Lung (tissue), 12 donors: ENCODE results near the gene TBC1D10A. TPM values are rescaled to one million over a fixed set of nuclear protein-coding genes. Genes with fewer than 3 reads are reported as not detected.

Source experiments
- ATAC-seq: fragments of 200-7000 bp; cut with Tn5 transposase; one replicate; pipeline ENCODE4 v1.9.1; 2020; ENCODE audit warnings: moderate number of reproducible peaks; ENCODE audit not compliant: insufficient read depth, low FRiP score
- DNase-seq, 3 donors: peaks; one replicate each; pipeline ENCODE4 v3.0.0-alpha.2; 2013 to 2017
- H3K27ac ChIP-seq, 2 donors: one replicate each; pipeline ENCODE4 v1.5.1; 2013; ENCODE audit warnings: mild to moderate bottlenecking in 2 of 2, moderate library complexity in 2 of 2, control low read depth in 1 of 2, inconsistent platforms in 1 of 2, low read depth in 1 of 2, low read length in 1 of 2
- H3K27me3 ChIP-seq, 3 donors: one replicate each; pipeline ENCODE4 v1.5.1; 2013; ENCODE audit warnings: low read length in 2 of 3; ENCODE audit not compliant: control insufficient read depth in 3 of 3, insufficient read depth in 3 of 3
- H3K36me3 ChIP-seq, 4 donors: one replicate each; pipeline ENCODE4 v1.5.1; 2013; ENCODE audit warnings: low read length in 4 of 4, mild to moderate bottlenecking in 1 of 4, moderate library complexity in 1 of 4; ENCODE audit not compliant: control insufficient read depth in 4 of 4, insufficient read depth in 4 of 4
- H3K4me1 ChIP-seq, 5 donors: one replicate each; pipeline ENCODE4 v1.5.1; 2013; ENCODE audit warnings: low read length in 5 of 5, mild to moderate bottlenecking in 2 of 5, moderate library complexity in 1 of 5; ENCODE audit not compliant: control insufficient read depth in 5 of 5, insufficient read depth in 5 of 5
- H3K4me3 ChIP-seq: one replicate; pipeline ENCODE4 v1.5.1; 2013; ENCODE audit warnings: mild to moderate bottlenecking, control low read depth, moderate library complexity
- H3K9ac ChIP-seq, 2 donors: one replicate each; pipeline ENCODE4 v1.5.1; 2013; ENCODE audit warnings: low read length in 2 of 2, control low read depth in 1 of 2; ENCODE audit not compliant: insufficient read depth in 1 of 2
- H3K9me3 ChIP-seq, 4 donors: one replicate each; pipeline ENCODE4 v1.5.1; 2013; ENCODE audit warnings: low read length in 3 of 4, mild to moderate bottlenecking in 1 of 4, moderate library complexity in 1 of 4; ENCODE audit not compliant: control insufficient read depth in 4 of 4, insufficient read depth in 3 of 4
- WGBS, 2 donors: extraction: QIAGEN DNeasy Blood & Tissue Kit; methylation state at CpG; one replicate each; pipeline ENCODE4 v1.1.7; 2013; 5-methylcytosine and 5-hydroxymethylcytosine counted together
- polyA plus RNA-seq, 2 donors: library from polyadenylated mRNA; stranded (reverse); fragments of 200-250 nt; gene quantifications; one replicate each; pipeline ENCODE4 v1.2.1, GENCODE V29; 2013
- total RNA-seq, 2 donors: library from RNA; depleted of rRNA in 1 of 2; stranded (reverse); fragments of >200 nt in 1 of 2; gene quantifications; one replicate each; pipeline ENCODE4 v1.2.1, GENCODE V29; 2014 to 2021
- TF ChIP-seq, protein P1 (sequence below): IDR thresholded peaks from 2 replicates; pipeline ENCODE4 v1.5.1; 2012; ENCODE audit warnings: mild to moderate bottlenecking; ENCODE audit errors: control extremely low read depth, extremely low read depth
- donor health status: control.
- donor health status: control.
- donor health status: Bipolar disorder and iron deficiency.
- donor health status: healthy.
- donor health status: DM: yes; HTN: yes; CAD: no.

Gene TBC1D10A
- total and polyA plus RNA-seq, 4 donors: 15.0 to 36.4 (median 26.6) TPM

DNA sequence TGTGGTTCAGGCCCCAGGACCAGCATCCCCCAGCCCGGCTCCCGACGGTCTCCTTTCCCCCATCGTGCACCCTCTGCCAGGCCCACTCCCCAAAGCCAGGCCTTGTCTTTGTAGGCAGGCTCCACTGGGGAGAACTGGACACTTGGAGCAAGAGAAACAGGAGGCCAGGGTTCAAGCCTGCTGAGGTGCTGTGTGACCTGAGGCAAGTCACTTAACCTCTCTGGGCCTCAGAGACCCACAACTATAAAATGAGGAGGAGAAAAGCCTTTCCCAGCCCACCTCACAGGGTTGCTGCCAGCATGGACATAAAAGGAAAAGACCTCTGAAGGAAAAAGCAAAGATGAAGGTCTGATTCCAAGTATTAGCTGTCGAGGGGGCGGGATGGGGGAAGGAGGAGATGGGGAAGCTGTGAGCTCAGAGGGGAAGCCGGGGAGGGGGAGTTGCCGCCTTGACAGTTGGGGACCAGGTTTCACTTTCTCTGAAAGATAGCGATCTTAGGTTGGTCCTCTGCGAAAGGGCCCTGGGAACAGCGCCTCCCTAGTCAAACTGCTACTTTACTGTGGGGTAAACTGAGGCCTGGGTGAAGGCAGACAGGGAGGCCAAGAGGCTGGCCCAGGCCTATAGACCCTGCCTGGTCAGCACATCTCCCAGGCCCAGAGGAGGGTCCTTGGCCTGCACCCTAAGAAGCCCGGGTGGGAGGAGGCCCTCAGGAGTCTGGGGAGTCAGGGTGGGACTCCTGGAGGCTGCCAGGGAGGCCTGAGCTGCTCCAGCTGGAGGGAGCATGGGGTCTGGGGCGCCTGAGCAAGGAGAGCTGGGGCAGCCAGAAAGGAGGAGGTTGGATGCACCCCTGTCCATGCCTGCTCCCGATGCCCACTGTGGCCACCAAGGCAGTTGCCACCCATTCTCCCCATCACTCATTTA lies 59.1 kb downstream of the TBC1D10A start:
- no peak overlapping the region for H3K4me3 ChIP-seq
- no peak for DNase-seq
- 38 to 57% methylated on average over 14 of the region's 14 CpGs for WGBS, 2 donors
- no peak overlapping the region for H3K9ac ChIP-seq
- H3K27me3 ChIP-seq: no peaks in the 10 kb centered on the region
- peak overlapping the region in 1 of 2 donors; percentile 2 for H3K27ac ChIP-seq
- no peak for ATAC-seq
- peaks cover 0 to 2% (median 0%) of the 10 kb centered on the region in 5 donors for H3K4me1 ChIP-seq
- H3K36me3 ChIP-seq: no peaks in the 10 kb centered on the region
- TF ChIP-seq, protein P1, sequence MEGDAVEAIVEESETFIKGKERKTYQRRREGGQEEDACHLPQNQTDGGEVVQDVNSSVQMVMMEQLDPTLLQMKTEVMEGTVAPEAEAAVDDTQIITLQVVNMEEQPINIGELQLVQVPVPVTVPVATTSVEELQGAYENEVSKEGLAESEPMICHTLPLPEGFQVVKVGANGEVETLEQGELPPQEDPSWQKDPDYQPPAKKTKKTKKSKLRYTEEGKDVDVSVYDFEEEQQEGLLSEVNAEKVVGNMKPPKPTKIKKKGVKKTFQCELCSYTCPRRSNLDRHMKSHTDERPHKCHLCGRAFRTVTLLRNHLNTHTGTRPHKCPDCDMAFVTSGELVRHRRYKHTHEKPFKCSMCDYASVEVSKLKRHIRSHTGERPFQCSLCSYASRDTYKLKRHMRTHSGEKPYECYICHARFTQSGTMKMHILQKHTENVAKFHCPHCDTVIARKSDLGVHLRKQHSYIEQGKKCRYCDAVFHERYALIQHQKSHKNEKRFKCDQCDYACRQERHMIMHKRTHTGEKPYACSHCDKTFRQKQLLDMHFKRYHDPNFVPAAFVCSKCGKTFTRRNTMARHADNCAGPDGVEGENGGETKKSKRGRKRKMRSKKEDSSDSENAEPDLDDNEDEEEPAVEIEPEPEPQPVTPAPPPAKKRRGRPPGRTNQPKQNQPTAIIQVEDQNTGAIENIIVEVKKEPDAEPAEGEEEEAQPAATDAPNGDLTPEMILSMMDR: no peak
- no peaks in the 10 kb centered on the region for H3K9me3 ChIP-seq

DNA sequence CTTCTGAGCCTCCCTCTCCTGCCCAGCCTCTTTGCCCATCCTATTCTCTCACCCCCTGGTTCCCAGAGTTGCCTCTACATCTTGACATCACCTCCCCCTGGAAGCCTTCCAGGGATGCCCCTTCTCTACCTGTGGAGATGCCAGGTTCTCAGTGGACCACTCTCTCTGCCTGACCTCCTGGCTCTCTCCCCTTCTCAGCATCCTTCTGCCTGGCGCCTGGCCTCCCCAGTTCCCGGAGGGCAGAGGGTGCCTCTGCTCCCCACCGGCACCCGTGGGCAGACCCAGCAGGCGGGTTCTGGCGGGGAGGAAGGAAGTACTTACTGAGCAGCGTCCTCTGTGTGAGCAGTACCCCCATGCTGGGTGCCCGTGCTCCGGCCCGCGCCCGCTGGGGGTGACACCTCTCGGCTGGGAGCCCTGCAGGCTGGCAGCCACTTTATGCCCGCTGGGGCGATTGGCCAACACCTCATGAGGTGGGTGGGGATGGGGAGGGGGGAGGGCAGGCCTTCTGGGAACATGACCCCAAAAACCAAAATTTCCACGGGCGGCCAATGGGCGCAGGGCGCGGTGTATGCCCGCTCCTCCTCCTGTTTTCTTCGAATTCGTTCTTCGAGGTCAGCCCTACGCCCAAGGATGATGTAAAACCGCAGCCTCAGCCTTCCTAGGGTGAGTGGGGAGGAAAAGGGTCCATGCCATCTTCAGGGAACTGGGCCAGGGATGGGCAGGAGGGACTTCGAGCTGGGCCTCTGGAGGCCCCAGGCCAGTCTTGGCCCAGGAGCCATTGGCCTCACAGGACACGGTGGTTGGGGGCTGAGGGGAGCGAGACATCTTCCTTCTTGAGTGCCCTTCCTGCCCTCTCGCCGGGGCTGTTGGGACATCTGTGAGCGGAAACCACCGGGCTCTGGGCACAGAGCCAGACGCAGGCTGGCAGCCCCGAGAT lies 60.0 kb downstream of the TBC1D10A start, which contains the start of gene OSM:
Gene OSM, minus strand, starts transcription at position 407 of the 937 bp plus-strand sequence. Its CDS starts 52 bp downstream, at position 355.
- ATAC-seq: peak; percentile 6
- no peak within 1 kb of the TSS for H3K4me3 ChIP-seq

DNA sequence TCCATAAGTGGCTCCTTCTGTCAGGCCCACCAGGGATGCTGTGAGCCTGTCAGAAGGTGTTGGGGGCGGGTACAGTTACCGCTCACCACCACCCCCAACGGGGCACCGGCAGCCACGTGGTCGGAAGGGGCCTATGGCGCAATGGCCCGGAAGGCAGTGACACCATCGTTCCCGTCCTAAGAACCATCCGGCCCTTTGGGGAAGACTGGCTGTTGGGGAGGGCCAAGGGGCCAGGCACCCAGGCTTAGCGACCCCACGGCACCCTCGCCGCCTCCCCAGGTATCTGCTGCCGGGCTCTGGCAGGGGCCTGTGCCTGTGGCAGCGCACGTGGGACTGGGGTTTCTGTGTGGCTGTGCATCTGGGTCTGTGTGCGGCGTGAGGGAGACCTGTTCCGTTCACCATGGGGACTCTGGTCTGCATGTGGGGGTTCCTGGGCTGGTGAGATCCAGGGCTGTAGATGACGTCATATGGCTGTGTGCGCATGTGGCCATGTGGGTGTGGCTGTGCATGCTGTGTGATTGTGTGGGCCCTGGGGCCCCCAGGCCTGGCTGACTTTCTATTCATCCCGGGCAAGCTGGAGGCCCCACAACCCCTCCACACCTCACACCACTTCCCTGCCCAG lies 60.8 kb downstream of the TBC1D10A start:
- no peak for DNase-seq
- Histone ChIP-seq H3K9ac (no peak overlapping the region), H3K9me3 (no peaks in the 10 kb centered on the region), H3K27me3 (no peaks in the 10 kb centered on the region), H3K4me3 (no peak overlapping the region), H3K36me3 (no peaks in the 10 kb centered on the region), H3K4me1 (peaks cover 0 to 2% (median 0%) of the 10 kb centered on the region in 5 donors), H3K27ac (peak overlapping the region in 1 of 2 donors; percentile 76)
- WGBS, 2 donors: 37 to 59% methylated on average over 24 of the region's 24 CpGs
- ATAC-seq: no peak
- TF ChIP-seq, protein P1: no peak

More for the DNA sequence above, 60.0 kb downstream of the TBC1D10A start, which contains the start of gene OSM:
- 28 to 52% methylated on average over 35 of the region's 35 CpGs for WGBS, 2 donors
- DNase-seq: no peak
- TF ChIP-seq, protein P1: no peak
- H3K36me3 ChIP-seq: no peaks in the 10 kb centered on the region
- no peaks in the 10 kb centered on the region for H3K9me3 ChIP-seq
- peaks cover 0 to 2% (median 0%) of the 10 kb centered on the region in 5 donors for H3K4me1 ChIP-seq
- H3K9ac ChIP-seq: no peak within 1 kb of the TSS
- H3K27me3 ChIP-seq: no peaks in the 10 kb centered on the region
- peak within 1 kb of the TSS in 1 of 2 donors; percentile 76 for H3K27ac ChIP-seq
